HL-60 (cell line): Measurements from ENCODE around the gene GJC1.

Experiments
- POLR2AphosphoS5 ChIP-seq: IDR thresholded peaks from 2 replicates; pipeline ENCODE4 v1.6.1; 2012; ENCODE audit warnings: low read depth
- TF ChIP-seq, protein P1 (sequence below): IDR thresholded peaks from one replicate; pipeline ENCODE4 v1.5.1; 2011; ENCODE audit warnings: low read length, control low read depth, inconsistent platforms; ENCODE audit not compliant: insufficient read depth
- TF ChIP-seq, protein P2 (sequence below): IDR thresholded peaks from 2 replicates; pipeline ENCODE4 v1.6.1; 2012; ENCODE audit warnings: low read depth; ENCODE audit not compliant: insufficient replicate concordance

DNA sequence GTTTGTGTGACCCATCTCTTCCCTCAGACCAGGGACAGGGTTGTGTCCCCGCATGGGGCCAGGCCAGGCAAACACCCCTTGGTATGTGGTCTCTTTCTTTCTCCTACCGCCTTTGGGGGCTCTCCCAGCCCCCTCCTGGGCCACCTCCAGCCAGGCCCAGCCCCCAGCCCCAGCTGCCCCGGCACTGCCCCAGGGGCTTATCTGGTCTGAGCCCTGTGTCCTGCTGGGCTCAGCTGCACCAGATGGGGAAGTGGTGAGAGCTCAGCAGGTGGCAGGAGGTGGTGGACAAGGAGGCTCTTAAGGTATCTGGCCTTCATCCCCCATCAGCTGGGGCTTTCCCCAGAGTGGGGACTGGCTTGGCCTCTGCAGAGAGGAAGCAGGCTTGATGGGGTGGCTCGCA, 62.6 kb downstream of the GJC1 start:
- TF ChIP-seq, protein P1, sequence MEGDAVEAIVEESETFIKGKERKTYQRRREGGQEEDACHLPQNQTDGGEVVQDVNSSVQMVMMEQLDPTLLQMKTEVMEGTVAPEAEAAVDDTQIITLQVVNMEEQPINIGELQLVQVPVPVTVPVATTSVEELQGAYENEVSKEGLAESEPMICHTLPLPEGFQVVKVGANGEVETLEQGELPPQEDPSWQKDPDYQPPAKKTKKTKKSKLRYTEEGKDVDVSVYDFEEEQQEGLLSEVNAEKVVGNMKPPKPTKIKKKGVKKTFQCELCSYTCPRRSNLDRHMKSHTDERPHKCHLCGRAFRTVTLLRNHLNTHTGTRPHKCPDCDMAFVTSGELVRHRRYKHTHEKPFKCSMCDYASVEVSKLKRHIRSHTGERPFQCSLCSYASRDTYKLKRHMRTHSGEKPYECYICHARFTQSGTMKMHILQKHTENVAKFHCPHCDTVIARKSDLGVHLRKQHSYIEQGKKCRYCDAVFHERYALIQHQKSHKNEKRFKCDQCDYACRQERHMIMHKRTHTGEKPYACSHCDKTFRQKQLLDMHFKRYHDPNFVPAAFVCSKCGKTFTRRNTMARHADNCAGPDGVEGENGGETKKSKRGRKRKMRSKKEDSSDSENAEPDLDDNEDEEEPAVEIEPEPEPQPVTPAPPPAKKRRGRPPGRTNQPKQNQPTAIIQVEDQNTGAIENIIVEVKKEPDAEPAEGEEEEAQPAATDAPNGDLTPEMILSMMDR = no peak
- TF ChIP-seq, protein P2, sequence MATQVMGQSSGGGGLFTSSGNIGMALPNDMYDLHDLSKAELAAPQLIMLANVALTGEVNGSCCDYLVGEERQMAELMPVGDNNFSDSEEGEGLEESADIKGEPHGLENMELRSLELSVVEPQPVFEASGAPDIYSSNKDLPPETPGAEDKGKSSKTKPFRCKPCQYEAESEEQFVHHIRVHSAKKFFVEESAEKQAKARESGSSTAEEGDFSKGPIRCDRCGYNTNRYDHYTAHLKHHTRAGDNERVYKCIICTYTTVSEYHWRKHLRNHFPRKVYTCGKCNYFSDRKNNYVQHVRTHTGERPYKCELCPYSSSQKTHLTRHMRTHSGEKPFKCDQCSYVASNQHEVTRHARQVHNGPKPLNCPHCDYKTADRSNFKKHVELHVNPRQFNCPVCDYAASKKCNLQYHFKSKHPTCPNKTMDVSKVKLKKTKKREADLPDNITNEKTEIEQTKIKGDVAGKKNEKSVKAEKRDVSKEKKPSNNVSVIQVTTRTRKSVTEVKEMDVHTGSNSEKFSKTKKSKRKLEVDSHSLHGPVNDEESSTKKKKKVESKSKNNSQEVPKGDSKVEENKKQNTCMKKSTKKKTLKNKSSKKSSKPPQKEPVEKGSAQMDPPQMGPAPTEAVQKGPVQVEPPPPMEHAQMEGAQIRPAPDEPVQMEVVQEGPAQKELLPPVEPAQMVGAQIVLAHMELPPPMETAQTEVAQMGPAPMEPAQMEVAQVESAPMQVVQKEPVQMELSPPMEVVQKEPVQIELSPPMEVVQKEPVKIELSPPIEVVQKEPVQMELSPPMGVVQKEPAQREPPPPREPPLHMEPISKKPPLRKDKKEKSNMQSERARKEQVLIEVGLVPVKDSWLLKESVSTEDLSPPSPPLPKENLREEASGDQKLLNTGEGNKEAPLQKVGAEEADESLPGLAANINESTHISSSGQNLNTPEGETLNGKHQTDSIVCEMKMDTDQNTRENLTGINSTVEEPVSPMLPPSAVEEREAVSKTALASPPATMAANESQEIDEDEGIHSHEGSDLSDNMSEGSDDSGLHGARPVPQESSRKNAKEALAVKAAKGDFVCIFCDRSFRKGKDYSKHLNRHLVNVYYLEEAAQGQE = no peak
- no peak for TF ChIP-seq POLR2AphosphoS5
